ENCODE data around the gene GCK.

- TF ChIP-seq ZBTB33 (IDR thresholded peaks at IDR 0.05) (no peak), CTCF (IDR thresholded peaks at IDR 0.05; ENCODE audit: low read depth, low read length, missing input control) (no peak), ATF3 (IDR thresholded peaks at IDR 0.05) (no peak), MAX (IDR thresholded peaks at IDR 0.05) (no peak)
These were observed 49.0 kb upstream of the GCK start for GRCh38 chr7:44238116-44238695.
